Activated CD4-positive, alpha-beta T cell treated with anti-CD3 and anti-CD28 coated beads for 48 hours (primary cell): ENCODE results near the gene NCKAP1.

Source experiments
- DNase-seq: peaks from one replicate; pipeline ENCODE4 v3.0.0-alpha.2; 2020

Gene NCKAP1

GRCh38 chr2:182866461-182867406 is 171.5 kb downstream of the NCKAP1 start, which contains the start of gene FRZB:
FRZB (minus strand) TSS chr2:182866637; CDS start chr2:182866552, 85 bp downstream.
- peak; percentile 13 for DNase-seq

- DNase-seq, result no peak
These were observed 172.2 kb downstream of the NCKAP1 start for GRCh38 chr2:182866095-182866460.

- DNase-seq, result no peak
These were observed 173.2 kb downstream of the NCKAP1 start for GRCh38 chr2:182864949-182865570.

GRCh38 chr2:182863642-182864041 is 174.6 kb downstream of the NCKAP1 start:
- no peak for DNase-seq

- DNase-seq, result no peak
These were observed 176.2 kb downstream of the NCKAP1 start for GRCh38 chr2:182862091-182862490.

- no peak for DNase-seq
These were observed 177.4 kb downstream of the NCKAP1 start for GRCh38 chr2:182860858-182861257.
